ENCODE measurements around the gene STX11.

DNA sequence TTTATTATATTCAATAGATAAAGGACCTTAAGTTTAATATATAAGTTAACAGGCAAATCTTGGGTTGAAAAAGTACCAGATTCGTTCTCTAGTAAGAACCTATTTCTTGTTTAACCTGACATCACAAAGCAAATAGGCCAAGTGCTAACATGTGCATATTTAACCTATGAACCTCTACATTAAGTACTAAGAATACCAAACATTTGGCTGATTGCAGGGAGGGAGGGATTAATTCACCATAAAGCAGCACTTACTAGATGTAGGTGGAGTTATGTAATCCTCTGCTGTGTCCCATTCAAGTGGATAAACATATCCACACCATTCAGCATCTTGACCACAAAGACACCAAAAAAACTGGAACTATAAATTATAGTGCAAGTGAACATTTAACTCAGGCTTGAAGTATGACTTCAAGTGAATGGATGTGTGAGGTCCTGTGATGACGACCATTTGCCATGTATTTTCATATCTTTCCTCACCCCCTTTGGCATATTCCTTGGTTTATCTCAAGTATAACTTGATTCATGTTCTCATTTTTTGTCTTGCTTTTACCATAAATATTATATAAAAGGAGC, 10.2 kb downstream of the STX11 start:
- TF ChIP-seq ZNF3 (CRISPR knock-in tag; IDR thresholded peaks at IDR 0.05) (no peak), SUZ12 (IDR thresholded peaks at IDR 0.05; ENCODE audit: low read depth, low read length) (no peak), ZNF749 (CRISPR knock-in tag; IDR thresholded peaks at IDR 0.05; ENCODE audit: borderline replicate concordance) (no peak), ZFP41 (CRISPR knock-in tag; IDR thresholded peaks at IDR 0.05; ENCODE audit: borderline replicate concordance) (no peak), ZNF230 (CRISPR knock-in tag; IDR thresholded peaks at IDR 0.05) (no peak), ZNF780A (CRISPR knock-in tag; IDR thresholded peaks at IDR 0.05) (no peak)
- TF ChIP-seq, protein P1, sequence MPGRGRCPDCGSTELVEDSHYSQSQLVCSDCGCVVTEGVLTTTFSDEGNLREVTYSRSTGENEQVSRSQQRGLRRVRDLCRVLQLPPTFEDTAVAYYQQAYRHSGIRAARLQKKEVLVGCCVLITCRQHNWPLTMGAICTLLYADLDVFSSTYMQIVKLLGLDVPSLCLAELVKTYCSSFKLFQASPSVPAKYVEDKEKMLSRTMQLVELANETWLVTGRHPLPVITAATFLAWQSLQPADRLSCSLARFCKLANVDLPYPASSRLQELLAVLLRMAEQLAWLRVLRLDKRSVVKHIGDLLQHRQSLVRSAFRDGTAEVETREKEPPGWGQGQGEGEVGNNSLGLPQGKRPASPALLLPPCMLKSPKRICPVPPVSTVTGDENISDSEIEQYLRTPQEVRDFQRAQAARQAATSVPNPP (CRISPR knock-in tag; IDR thresholded peaks at IDR 0.05), result no peak
- TF ChIP-seq, protein P2, sequence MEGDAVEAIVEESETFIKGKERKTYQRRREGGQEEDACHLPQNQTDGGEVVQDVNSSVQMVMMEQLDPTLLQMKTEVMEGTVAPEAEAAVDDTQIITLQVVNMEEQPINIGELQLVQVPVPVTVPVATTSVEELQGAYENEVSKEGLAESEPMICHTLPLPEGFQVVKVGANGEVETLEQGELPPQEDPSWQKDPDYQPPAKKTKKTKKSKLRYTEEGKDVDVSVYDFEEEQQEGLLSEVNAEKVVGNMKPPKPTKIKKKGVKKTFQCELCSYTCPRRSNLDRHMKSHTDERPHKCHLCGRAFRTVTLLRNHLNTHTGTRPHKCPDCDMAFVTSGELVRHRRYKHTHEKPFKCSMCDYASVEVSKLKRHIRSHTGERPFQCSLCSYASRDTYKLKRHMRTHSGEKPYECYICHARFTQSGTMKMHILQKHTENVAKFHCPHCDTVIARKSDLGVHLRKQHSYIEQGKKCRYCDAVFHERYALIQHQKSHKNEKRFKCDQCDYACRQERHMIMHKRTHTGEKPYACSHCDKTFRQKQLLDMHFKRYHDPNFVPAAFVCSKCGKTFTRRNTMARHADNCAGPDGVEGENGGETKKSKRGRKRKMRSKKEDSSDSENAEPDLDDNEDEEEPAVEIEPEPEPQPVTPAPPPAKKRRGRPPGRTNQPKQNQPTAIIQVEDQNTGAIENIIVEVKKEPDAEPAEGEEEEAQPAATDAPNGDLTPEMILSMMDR (CRISPR knock-in tag; IDR thresholded peaks at IDR 0.05), result no peak
- TF ChIP-seq, protein P3, sequence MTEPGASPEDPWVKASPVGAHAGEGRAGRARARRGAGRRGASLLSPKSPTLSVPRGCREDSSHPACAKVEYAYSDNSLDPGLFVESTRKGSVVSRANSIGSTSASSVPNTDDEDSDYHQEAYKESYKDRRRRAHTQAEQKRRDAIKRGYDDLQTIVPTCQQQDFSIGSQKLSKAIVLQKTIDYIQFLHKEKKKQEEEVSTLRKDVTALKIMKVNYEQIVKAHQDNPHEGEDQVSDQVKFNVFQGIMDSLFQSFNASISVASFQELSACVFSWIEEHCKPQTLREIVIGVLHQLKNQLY (CRISPR knock-in tag; IDR thresholded peaks at IDR 0.05), result no peak

All from HepG2 (cell line).